GM20000 (cell line): Measurements from ENCODE around the gene VPS13D.

Experiments
- DNase-seq: peaks from one replicate; pipeline ENCODE4 v3.0.0; 2012; ENCODE audit warnings: low spot score
- CTCF ChIP-seq: IDR thresholded peaks from 2 replicates; pipeline ENCODE4 v1.5.1; 2012; ENCODE audit warnings: mild to moderate bottlenecking, control low read depth; ENCODE audit errors: extremely low read depth, missing control alignments

Gene VPS13D

GRCh38 chr1:12549460-12550349, 319.9 kb downstream of the VPS13D start:
- DNase-seq, result no peak
- TF ChIP-seq CTCF, result no peak

GRCh38 chr1:12551584-12551983, 321.8 kb downstream of the VPS13D start:
- DNase-seq, result no peak
- no peak for TF ChIP-seq CTCF

GRCh38 chr1:12552111-12552888, 322.5 kb downstream of the VPS13D start:
- TF ChIP-seq CTCF, result no peak

GRCh38 chr1:12552951-12553921, 323.4 kb downstream of the VPS13D start:
- TF ChIP-seq CTCF, result no peak
- no peak for DNase-seq

More at GRCh38 chr1:12552111-12552888, 322.5 kb downstream of the VPS13D start:
- no peak for DNase-seq

GRCh38 chr1:12553963-12554362, 324.1 kb downstream of the VPS13D start:
- no peak for DNase-seq
- no peak for TF ChIP-seq CTCF

GRCh38 chr1:12554521-12555305, 324.9 kb downstream of the VPS13D start:
- no peak for DNase-seq

More at GRCh38 chr1:12554521-12555305, 324.9 kb downstream of the VPS13D start:
- TF ChIP-seq CTCF, result no peak
